ENCODE data around the gene FYB1.
"Not testable (repeated sequence)": the region's sequence is repeated elsewhere in the genome, so short reads cannot be mapped to it uniquely, and the experiment has no call there.

The FYB1 gene

DNA sequence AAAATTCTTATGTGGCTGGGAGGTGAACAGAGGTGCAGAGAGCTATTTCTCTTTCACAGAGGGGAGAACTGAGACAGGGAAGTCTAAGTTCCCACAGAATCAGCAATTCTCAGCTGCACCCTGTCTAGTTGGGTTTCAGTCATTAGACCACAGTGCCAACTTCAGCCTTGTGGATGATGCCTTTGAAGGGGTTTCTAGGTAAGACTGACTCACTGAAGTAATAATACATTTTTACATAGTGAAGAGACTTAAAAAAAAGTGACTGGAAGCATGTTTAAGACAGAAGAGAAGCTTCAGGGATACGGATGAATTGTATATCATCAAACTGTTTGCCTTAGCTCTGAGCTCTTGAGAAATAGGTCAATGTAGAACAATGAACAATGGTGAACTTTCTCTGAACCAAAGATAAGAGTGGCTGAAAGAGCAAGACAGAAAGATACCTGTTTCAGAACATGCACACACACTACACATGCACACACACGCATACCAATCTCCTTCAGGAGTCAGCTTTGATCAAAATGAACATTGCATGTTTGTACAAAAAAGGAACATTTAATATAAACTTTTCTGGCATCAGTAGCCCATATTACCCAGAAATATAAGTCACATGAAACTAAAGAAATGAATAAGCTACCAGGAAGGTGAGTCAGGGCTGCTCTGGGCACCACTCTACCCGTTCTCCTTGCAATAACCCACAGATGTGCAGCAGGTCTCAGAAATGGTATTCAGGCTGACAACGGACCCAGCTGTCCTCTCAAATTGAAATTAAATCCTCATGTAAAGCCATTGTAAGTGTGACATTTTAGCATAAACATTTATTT is 12.6 kb upstream of the FYB1 start:
- DNase-seq (ENCODE audit: low read depth in 3 of 3, low spot score in 1 of 3), result no peak

DNA sequence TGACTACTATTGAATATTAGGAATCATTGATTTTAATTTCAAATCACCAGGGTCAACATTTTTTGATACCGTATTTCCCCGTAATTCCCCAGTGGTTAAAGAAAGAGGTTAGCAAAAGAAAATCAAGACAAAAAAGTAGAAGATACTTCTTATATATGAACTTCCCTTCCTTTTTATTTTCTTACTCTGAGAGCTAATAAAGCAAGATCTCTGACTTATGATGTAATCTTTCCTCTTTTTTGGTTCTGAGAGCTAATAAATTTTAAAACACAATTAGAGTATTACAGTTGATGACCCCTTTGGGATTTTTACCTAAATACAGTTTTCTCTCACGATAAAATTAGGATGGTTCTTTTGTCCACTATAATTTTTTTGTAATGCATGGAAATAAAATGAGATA is 9.2 kb upstream of the FYB1 start:
- DNase-seq (ENCODE audit: low read depth in 3 of 3, low spot score in 1 of 3), result no peak

DNA sequence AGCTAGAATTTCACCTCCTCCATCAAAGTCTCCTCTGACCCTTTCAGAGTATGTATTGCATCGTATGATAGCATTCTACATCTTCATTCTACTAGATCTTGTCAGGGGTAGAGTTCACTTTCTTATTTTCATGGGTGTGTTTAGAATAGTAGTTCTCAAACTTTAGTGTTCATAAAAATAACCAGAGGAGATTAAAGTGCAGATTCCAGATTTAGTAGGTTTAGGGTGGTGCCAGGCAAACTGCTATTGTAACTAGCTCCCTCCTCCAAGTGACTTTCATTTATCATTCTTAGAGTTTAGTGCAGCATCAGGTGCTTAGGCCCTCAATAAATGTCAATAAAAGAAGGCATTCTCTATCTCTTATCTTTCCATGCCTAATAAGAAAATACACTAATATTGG is 7.2 kb upstream of the FYB1 start:
- no peak for DNase-seq (ENCODE audit: low read depth in 3 of 3, low spot score in 1 of 3)

DNA sequence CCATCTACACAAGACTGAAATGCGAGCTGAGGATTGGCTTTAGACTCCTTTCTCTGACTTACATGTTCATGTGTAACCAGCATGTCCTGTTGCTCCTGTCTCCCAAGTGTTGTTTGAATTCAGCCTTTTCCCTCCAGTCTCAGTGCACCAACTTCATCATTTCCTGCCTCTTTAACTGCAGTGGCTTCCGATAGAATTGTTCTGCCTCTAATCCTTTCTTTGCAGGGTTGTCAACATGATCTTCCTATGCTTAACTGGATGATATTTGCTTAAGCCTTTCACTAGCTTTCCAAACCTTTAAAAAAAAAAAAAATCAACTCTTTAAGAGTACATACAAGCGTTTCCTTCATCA is 6.7 kb upstream of the FYB1 start:
- no peak for DNase-seq (ENCODE audit: low read depth in 3 of 3, low spot score in 1 of 3)

DNA sequence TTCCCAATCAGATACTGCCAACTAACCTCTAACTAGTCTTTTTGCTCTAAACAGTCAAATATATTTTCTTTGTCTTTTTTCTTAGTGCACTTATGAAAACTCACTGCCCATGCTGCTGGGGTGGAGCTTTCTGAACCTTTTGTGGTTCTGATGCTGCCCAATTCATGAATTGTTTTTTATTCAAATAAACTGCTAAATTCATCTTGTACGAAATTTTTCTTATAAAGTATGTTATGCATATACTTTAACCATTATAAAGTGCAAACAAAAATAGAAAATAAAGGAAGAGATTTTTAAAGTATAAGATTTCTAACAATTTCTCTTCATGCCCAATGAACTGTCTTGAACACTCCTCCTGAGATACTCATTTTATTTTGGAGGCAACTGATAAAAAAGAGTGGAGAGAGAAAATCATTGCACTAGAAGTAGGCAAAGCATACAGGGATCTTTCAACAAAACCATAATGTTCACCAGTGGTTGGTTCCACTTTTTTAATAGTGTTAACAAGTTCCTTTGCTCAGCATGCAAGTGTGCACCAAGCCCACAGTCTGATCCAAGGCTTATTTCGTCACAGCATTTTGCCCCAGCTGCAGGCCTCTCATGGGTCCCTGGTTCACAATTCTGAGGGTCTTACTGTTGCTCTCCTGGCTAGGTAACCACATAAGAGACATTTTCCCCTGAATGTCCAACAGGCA is 6.2 kb upstream of the FYB1 start:
- DNase-seq (ENCODE audit: low read depth in 3 of 3, low spot score in 1 of 3), result no peak

DNA sequence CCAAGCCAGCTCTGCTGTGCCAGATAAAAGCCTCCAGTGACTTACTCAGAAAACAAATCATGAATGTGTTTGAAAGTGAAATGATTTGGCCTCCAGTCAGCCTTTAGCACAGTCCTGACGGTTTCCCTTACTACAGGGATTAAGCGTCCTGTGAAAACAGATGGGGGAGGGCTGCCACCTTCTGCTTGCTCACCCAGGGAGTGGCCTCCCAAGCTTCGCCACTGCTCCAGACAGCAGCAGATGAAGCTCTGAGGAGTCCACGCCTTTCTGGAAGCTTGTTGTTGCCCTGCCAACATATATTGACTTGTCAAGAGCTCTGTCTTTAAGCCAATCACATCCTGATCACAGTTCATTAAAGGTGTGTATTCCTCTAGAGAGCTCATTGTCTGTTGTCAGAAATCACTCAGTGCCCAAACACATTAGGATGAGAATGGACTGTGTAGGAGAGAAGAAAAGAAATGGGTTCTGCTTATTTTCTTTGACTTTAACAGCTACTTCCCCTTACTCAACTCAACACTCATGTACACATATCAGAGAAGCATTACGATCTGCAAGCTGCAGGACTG is 4.9 kb upstream of the FYB1 start:
- DNase-seq (ENCODE audit: low read depth in 3 of 3, low spot score in 1 of 3), result no peak

DNA sequence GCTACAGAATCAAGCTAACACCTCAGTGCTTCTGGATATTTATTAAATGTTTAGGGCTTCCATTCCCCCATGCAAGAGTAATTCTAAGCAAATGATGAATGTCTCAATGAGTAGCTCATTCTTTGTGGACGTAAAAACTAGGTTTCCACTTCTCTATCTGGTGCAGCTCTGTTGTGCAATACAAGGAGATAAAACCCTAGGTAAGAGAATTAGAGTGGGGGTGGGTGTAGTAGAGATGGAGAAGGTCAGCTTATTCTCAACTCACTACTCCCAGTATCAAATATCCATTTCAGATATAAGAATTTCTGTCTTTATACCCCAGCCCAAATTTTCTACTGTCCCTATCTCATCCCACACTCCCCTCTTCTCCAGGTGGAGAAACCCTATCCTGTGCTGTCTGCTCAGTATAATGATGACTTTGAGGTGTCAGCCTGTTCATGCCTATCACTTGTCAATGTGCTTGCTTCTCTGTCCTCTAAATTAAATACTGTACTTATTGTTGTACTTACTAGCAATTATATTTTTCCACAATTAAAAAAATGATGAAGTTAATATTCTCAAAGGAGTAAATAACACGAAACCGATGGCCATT is 4.3 kb upstream of the FYB1 start:
- no peak for DNase-seq (ENCODE audit: low read depth in 3 of 3, low spot score in 1 of 3)

DNA sequence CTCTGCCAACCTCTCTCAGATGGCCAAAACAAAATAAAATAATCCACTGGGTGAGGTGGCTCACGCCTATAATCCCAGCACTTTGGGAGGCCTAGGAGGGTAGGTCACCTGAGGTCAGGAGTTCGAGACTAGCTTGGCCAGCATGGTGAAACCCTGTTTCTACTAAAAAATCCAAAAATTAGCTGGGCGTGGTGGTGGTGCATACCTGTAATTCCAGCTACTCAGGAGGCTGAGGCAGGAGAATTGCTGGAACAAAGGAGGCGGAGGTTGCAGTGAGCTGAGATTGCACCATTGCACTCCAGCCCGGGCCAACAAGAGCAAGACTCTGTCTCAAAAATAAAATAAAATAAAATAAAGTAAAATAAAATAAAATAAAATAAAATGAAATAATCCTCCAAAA is 2.3 kb upstream of the FYB1 start:
- DNase-seq (ENCODE audit: low read depth in 3 of 3, low spot score in 1 of 3), result not testable (repeated sequence)

DNA sequence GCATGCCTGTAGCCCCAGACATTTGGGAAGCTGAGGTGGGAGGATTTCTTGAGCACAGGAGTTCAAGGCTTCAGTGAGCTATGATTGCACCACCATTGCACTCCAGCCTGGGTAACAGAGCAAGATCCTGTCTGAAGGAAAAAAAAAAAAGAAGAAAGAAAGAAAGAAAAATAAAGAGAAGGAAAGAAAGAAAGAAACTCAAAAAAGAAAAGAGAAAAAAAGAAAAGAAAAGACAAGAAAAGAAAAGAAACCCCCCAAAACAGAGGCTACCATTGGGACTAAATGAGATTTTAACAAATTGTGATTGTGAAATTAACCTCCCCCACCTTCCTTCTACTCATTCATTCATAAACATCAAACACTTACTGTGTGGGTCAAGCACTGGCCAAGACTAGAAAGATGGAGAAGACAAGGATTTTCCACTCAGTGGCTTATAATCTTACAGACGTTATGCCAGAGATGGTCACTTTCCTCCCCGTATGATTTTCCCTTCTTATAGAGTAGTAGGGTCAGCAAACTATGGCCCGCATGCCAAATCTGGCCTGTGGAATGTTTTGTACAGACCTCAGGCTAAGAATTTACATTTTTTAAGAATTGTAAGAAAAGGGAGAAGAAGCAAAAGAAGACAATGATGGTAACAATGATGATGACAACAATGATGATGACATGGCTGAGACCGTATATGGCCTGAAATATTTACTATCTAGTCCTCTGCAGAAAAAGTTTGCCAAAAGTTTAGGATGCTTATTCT is 1.1 kb upstream of the FYB1 start:
- DNase-seq (ENCODE audit: low read depth in 3 of 3, low spot score in 1 of 3), result no peak

DNA sequence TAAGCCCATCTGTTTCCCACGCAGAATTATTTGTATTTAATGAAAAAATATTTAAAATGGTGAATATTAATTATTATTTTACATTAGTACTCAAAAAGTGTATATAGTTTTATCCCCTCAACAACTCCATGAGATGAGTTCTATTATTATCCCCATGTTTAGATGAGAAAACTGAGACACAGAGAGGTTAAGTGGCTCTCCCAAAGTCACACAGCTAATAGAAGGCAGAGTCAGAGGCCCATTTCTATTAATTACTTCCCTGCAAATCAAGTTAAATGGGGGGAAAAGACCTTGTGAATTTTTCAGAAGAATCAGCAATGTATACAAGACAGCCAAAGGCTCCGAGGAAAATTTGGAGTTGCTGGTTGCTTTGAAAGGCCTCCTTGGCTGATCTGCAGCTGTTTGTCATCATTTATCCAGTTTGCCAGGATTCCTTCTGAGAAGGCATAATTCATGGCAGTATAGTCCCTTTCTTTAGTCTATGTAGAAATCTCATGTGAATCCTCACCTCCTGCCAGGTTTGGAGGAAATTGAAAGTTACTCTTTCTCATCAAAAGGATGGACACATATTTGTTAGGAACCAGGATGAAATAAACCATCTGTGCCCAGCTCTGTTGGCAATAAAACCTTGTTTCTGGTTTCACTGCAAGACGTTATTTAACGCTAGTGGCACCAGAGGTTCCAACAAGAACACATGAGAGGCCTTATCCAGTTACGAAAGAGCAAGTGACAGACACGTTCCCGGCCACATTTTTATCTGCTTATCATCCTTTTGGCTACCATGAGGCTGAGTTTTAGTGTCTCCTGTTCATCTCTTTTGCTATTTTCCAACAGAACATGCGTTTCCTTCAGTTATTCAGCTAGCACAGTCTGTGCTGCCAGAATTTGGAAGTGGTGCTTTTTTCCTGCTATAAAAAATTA is 621 bp downstream of the FYB1 start:
- DNase-seq (ENCODE audit: low read depth in 3 of 3, low spot score in 1 of 3), result no peak

DNA sequence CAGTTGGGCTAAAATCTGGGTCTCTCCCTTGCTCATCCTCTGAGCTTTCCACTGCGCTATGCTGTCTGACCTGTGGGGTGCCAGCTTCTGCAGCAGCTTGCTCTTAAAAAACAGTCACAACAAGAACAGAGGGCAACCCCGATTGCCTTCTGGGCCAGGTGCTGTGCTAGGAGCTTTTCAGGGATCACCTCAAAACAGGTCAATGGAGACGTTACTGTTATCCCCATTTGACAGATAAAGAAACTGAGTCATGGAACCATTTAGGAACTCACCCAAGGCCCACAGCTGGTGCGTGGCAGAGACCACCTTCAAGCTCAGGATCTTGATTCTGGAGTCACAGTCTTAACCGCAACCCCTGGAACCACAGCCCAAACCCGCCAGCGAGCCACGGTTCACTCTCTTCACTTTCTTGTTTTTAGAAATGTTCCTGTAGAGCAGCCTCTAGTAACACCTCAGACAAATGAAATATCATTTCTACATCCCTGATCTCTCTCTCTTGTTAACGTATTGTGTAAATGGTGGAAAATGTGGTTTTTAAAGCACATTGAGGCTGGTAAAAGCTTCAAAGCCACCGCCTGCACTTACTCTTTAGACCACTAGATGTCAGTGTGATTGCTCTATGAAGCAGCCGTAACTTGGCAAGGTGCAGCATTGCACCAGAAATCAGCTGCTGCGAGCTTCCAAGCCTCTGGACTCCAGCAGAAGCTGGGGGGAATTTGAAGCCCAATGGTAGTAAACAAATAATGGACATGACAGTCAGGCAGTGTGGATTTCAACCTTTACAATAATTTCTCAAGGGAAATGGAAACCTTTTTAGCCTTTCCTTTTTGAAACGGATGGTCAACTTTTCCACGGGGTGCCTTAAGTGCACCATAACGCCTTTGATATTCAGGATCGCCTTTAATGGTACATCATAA is 1.7 kb downstream of the FYB1 start:
- DNase-seq (ENCODE audit: low read depth in 3 of 3, low spot score in 1 of 3), result peak in 2 of 3 donors; percentile 59 to 63

DNA sequence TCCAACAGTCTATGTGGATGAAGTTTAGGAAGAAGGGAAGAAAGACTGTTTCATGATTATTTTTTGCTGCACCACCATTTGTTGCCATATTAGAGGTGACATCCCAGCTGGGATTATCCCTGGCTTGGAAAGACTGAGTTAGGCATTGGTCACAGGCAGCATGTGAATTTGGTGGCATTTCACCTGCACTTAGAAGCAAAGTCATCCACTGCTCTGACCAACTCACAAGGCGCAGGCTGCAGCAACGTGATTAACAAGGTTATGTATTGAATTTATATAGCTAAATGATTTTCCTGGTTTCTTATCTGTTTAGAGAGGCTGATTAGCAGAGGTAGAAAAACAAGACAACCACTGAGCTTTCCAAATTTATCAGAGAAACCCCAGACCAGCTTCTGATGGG is 2.7 kb downstream of the FYB1 start:
- no peak for DNase-seq (ENCODE audit: low read depth in 3 of 3, low spot score in 1 of 3)

DNA sequence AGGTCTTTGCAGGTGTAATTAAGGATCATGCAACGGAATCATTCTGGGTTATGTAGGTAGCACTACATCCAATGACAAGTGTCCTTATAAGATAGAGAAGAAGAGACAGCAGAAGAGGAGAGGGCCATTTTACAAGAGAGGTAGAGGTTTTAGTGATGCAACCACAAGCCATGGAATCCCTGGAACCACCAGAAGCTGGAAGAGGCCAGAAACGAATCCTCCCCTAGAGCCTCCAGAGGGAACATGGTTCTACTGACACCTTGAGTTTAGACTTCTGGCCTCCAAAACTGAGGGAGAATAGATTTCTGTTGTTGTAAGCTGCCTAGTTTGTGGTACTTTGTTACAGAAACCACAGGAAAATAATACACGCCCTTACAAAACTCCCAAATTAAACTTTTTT is 3.5 kb downstream of the FYB1 start:
- DNase-seq (ENCODE audit: low read depth in 3 of 3, low spot score in 1 of 3), result no peak

DNA sequence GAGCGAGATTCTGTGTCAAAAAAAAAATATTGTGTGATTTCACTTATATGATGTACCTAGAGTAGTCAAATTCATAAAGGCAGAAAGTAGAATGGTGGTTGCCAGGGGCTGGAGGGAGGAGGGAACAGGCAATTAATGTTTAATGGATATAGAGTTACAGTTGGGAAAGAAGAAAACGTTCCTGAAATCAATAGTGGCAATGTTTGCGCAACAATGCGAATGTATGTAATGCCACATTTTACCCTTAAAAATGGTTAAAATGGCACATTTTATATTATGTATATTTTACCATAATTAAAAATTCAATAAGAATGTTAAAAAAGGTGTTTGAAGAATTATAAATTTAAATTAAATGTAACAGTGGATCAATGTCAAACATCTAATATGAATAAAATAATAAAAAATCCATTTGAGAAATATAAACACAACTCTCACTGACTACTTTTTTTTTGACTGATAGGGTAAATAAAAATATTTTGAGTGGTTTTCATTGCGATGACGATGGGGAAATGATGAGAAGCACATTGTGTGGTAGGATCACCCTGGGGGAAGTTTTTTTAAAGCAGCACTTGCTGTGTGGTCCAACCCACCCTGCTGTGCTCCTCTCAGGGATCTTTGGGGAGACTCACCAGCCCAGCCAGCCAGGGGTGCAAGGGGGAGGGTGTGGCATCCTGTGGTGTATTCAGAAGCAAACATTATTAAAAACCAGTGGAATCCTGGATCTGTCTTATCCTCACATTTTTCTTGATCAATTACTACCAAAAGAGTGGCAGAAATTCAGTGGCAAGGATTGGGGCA is 4.3 kb downstream of the FYB1 start:
- no peak for DNase-seq (ENCODE audit: low read depth in 3 of 3, low spot score in 1 of 3)

DNA sequence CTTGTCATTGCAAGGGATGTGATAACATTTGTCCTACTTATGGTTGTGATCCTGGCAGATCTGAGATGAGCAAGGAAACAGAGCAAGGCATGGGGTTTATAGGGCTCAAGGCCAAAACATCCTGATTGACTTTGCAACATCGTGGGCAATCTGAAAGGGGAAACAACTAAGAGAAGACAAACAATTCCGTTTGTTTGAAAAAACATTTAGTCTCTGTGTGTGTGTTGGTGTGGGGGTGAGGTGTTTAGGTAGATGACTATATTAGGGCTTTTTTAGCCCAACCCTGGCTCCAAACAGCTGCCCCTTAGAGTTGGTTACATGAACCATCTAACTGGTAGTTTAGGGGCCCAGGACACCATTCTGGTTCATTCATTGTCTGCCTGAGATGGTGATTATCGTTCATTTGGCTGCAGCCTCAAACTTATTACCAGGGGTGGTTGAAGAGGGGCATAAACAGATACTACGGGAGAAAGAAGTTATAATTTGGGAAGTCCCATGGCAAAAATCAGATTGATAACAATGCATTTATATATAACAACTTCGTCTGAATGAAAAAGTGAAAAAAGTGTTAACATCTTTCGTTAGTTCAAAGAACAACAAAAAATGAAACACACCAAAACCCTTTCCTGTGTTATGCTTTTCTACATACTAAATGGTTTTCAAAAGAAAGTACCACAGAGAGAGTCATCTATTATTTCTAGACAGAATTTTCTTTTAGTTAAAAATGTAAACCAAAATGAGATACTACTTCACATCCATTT is 5.7 kb downstream of the FYB1 start:
- DNase-seq (ENCODE audit: low read depth in 3 of 3, low spot score in 1 of 3), result no peak

DNA sequence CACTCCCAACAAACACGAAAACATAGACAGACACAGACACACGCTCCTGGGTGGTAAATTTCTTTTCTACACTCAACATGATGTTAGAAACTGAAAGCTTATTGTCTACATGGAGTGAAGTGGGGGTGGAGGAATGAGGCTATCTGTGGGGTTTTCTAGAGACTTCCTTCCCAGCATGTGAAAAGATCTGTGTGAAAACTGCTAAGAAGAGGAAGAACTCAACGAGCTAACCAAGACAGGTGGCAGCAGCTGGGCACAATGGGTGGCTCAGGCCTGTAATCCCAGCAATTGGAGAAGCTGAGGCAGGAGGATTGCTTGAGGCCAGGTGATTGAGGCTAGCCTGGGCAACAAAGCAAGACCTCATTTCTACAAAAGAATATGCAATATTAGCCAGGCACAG is 7.6 kb downstream of the FYB1 start:
- no peak for DNase-seq (ENCODE audit: low read depth in 3 of 3, low spot score in 1 of 3)

DNA sequence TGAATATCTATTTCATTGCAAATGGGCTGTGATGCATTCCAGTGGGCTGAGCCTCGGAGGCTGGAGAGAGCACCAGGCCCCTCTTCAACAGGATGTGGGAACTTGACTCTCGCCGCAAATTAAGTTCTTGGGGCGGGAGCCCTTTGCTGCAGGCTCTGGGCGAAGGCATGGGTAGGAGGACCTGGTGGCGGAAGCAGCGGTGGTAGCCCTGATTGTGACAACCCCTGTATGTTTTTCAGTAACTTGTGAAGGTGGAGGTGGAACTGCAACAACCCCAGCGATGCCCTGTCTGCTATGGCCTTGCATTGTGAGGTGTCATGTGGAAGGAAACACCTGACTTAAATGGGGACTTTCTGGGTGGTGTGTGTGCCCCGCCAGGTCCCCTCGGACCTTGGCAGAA is 9.4 kb downstream of the FYB1 start:
- DNase-seq (ENCODE audit: low read depth in 3 of 3, low spot score in 1 of 3), result peak; percentile 46 to 68 (median 58)

DNA sequence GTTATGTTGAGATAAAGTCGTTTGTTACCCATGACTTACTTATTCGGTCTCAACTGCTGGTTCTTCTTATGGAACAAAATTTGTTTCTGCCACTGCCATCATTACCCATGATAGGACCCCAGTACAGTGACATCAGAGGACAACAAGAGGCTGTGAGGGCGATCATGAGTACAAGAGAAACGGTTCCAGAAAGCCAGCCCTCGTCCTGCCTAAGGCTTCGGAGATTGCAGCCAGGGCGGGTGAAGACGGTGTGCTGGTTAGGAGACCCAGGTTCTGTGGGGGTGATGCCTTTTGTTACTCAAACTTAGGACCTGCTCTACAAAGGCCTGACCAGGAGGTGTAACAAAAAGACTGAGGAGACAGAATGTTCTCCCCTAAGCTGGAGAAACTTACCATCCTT is 10.9 kb downstream of the FYB1 start:
- DNase-seq (ENCODE audit: low read depth in 3 of 3, low spot score in 1 of 3), result no peak

All from stimulated activated CD4-positive, alpha-beta T cell treated with anti-CD3 and anti-CD28 coated beads, TNF-alpha, amount 100 ng/mL, for 1 hour (primary cell).